GM12878 (cell line): Measurements from ENCODE around the gene BTBD8. TPM values are rescaled to one million over a fixed set of nuclear protein-coding genes. Genes with fewer than 3 reads are reported as not detected.

Source experiments
- ETV6 ChIP-seq, 2 experiments: fragments of 450-650 bp in 1 of 2; IDR thresholded peaks in 1 of 2; conservative IDR thresholded peaks in 1 of 2; 2 replicates each; pipeline ENCODE4 v1.6.1; 2014; ENCODE audit warnings: antibody characterized with exemption in 1 of 2, borderline replicate concordance in 1 of 2, low read depth in 1 of 2, mild to moderate bottlenecking in 1 of 2, moderate library complexity in 1 of 2
- KAT2A ChIP-seq: conservative IDR thresholded peaks from 2 replicates; pipeline ENCODE4 v1.6.1; 2011; ENCODE audit warnings: low read depth, low read length; ENCODE audit not compliant: control insufficient read depth
- KLF5 ChIP-seq: fragments of 450-650 bp; IDR thresholded peaks from 2 replicates; pipeline ENCODE4 v1.6.1; 2014; ENCODE audit warnings: mild to moderate bottlenecking; ENCODE audit not compliant: partially characterized antibody
- PRDM15 ChIP-seq: fragments of 450-650 bp; formaldehyde crosslinking; IDR thresholded peaks from 2 replicates; pipeline ENCODE4 v1.4.0; 2020; ENCODE audit warnings: mild to moderate bottlenecking, moderate library complexity
- TBL1XR1 ChIP-seq: IDR thresholded peaks from 2 replicates; pipeline ENCODE4 v1.6.1; 2012; ENCODE audit warnings: low read depth, low read length, improper control_type of control experiment
- ZBTB11 ChIP-seq: fragments of 450-650 bp; formaldehyde crosslinking; IDR thresholded peaks from 2 replicates; pipeline ENCODE4 v1.5.0; 2022; ENCODE audit warnings: mild to moderate bottlenecking, missing genetic modification characterization
- ZNF217 ChIP-seq: fragments of 450-650 bp; IDR thresholded peaks from 2 replicates; pipeline ENCODE4 v1.6.1; 2017; ENCODE audit warnings: antibody characterized with exemption, mild to moderate bottlenecking
- ZNF274 ChIP-seq: IDR thresholded peaks from one replicate; pipeline ENCODE4 v1.8.0; 2011; ENCODE audit not compliant: insufficient read length, insufficient read depth
- polyA plus RNA-seq, 11 experiments: library from polyadenylated mRNA; depleted of rRNA in 4 of 11; unstranded in 6 of 11; stranded (reverse) in 5 of 11; fragments of >200 nt; fragmentation: Nextera tagmentation in 4 of 11; fragmentation: Illumina TruSeq in 1 of 11; extraction: Ambion mirVana in 4 of 11; extraction: Trizol in 1 of 11; gene quantifications; 1 replicate in 1 of 11; 2 replicates in 10 of 11; pipeline versions ENCODE4 v1.2.1 to v1.2.3, GENCODE V29; 2011 to 2016; ENCODE audit warnings: inconsistent platforms in 2 of 11, missing spikeins in 2 of 11, low read depth in 1 of 11
- total RNA-seq, 4 experiments: library from RNA; depleted of rRNA in 3 of 4; stranded (reverse); fragments of >200 nt in 3 of 4; fragmentation: Illumina TruSeq in 1 of 4; extraction: Trizol in 1 of 4; gene quantifications; 2 replicates each; pipeline versions ENCODE4 v1.2.1 to v1.2.3, GENCODE V29; 2013 to 2021

Gene BTBD8
- total and polyA plus RNA-seq, 10 of the 15 experiments (the other 5 are each of a cell fraction or from before 2014, with no cell fraction given): 0.07 to 0.32 (median 0.19) TPM; not detected in 1

- no peak for TF ChIP-seq PRDM15
- TF ChIP-seq ZNF274: no peak
- TF ChIP-seq ETV6 (conservative IDR thresholded peaks at IDR 0.05 in 1 of 2, IDR thresholded peaks at IDR 0.05 in 1 of 2; ENCODE audit: borderline replicate concordance in 1 of 2, low read depth in 1 of 2): no peak
- no peak for TF ChIP-seq KLF5
- no peak for TF ChIP-seq TBL1XR1
- TF ChIP-seq ZNF217: no peak
- TF ChIP-seq ZBTB11 (CRISPR knock-in tag): no peak
- no peak for TF ChIP-seq KAT2A
Measured at GRCh38 chr1:92184632-92185031, 104.5 kb downstream of the BTBD8 start (continued).
